ENCODE data around the gene HTR4. TPM values are rescaled to one million over a fixed set of nuclear protein-coding genes. Genes with fewer than 3 reads are reported as not detected.

Gene HTR4
- polyA plus RNA-seq, 1 experiment: not detected

- Histone ChIP-seq H3K27me3 (ENCODE audit: control insufficient read depth, insufficient read depth, low read length) (no peaks in the 10 kb centered on the region), H3K27ac (ENCODE audit: low read depth, low read length) (no peak overlapping the region), H3K9me3 (ENCODE audit: control insufficient read depth, insufficient read depth, low read length) (no peaks in the 10 kb centered on the region), H3K4me3 (ENCODE audit: low read depth, low read length) (no peak overlapping the region)
- no peak for TF ChIP-seq CTCF (IDR thresholded peaks at IDR 0.05; ENCODE audit: low read depth, low read length)
- ChIA-PET CTCF (no interaction called here), POLR2A (no interaction called here)
- DNase-seq (ENCODE audit: low read depth, low spot score): no peak
These were observed 8.8 kb downstream of the HTR4 start for GRCh38 chr5:148645527-148645926.

GRCh38 chr5:148641735-148642134 is 12.6 kb downstream of the HTR4 start:
- ChIA-PET CTCF (no interaction called here), POLR2A (no interaction called here)
- no peak for DNase-seq (ENCODE audit: low read depth, low spot score)
- Histone ChIP-seq H3K27me3 (ENCODE audit: control insufficient read depth, insufficient read depth, low read length) (no peaks in the 10 kb centered on the region), H3K27ac (ENCODE audit: low read depth, low read length) (no peak overlapping the region), H3K4me3 (ENCODE audit: low read depth, low read length) (no peak overlapping the region), H3K9me3 (ENCODE audit: control insufficient read depth, insufficient read depth, low read length) (no peaks in the 10 kb centered on the region)
- TF ChIP-seq CTCF (IDR thresholded peaks at IDR 0.05; ENCODE audit: low read depth, low read length): no peak

- TF ChIP-seq CTCF (IDR thresholded peaks at IDR 0.05; ENCODE audit: low read depth, low read length): no peak
- POLR2A ChIA-PET: no interaction called here
- CTCF ChIA-PET: no interaction called here
- DNase-seq (ENCODE audit: low read depth, low spot score): no peak
- Histone ChIP-seq H3K27ac (ENCODE audit: low read depth, low read length) (no peak overlapping the region), H3K9me3 (ENCODE audit: control insufficient read depth, insufficient read depth, low read length) (no peaks in the 10 kb centered on the region), H3K4me3 (ENCODE audit: low read depth, low read length) (no peak overlapping the region), H3K27me3 (ENCODE audit: control insufficient read depth, insufficient read depth, low read length) (no peaks in the 10 kb centered on the region)
These were observed 13.9 kb downstream of the HTR4 start for GRCh38 chr5:148640471-148640870.

- H3K27me3 ChIP-seq (ENCODE audit: control insufficient read depth, insufficient read depth, low read length): no peaks in the 10 kb centered on the region
- POLR2A ChIA-PET: no interaction called here
- CTCF ChIA-PET: no interaction called here
- no peak overlapping the region for H3K4me3 ChIP-seq (ENCODE audit: low read depth, low read length)
- H3K27ac ChIP-seq (ENCODE audit: low read depth, low read length): no peak overlapping the region
- no peak for TF ChIP-seq CTCF (IDR thresholded peaks at IDR 0.05; ENCODE audit: low read depth, low read length)
- H3K9me3 ChIP-seq (ENCODE audit: control insufficient read depth, insufficient read depth, low read length): no peaks in the 10 kb centered on the region
- DNase-seq (ENCODE audit: low read depth, low spot score): no peak
These were observed 15.2 kb downstream of the HTR4 start for GRCh38 chr5:148639081-148639480.

GRCh38 chr5:148636353-148636752 is 18.0 kb downstream of the HTR4 start:
- no peaks in the 10 kb centered on the region for H3K27me3 ChIP-seq (ENCODE audit: control insufficient read depth, insufficient read depth, low read length)
- no peak for TF ChIP-seq CTCF (IDR thresholded peaks at IDR 0.05; ENCODE audit: low read depth, low read length)
- DNase-seq (ENCODE audit: low read depth, low spot score): no peak
- ChIA-PET CTCF (interaction anchor here (1.1 kb wide), 1 partner anchor 95 kb away, joined by 3 read pairs; no protein-coding TSS in a partner anchor), POLR2A (no interaction called here)
- H3K27ac ChIP-seq (ENCODE audit: low read depth, low read length): no peak overlapping the region
- no peaks in the 10 kb centered on the region for H3K9me3 ChIP-seq (ENCODE audit: control insufficient read depth, insufficient read depth, low read length)
- no peak overlapping the region for H3K4me3 ChIP-seq (ENCODE audit: low read depth, low read length)
